A549 (cell line): ENCODE data around the gene U2SURP. TPM values are rescaled to one million over a fixed set of nuclear protein-coding genes. Genes with fewer than 3 reads are reported as not detected.
A peak's percentile ranks its signal among the peaks of the same experiment; 100 is the strongest.

ENCODE experiments used
- BCL3 ChIP-seq: fragments of >200 bp; sonication (Bioruptor Twin); formaldehyde crosslinking; IDR thresholded peaks from 3 replicates; pipeline ENCODE4 v1.6.1; 2016
- BHLHE40 ChIP-seq: IDR thresholded peaks from 2 replicates; pipeline ENCODE4 v1.6.1; 2012; ENCODE audit warnings: low read depth, low read length, inconsistent platforms
- CBX8 ChIP-seq: fragments of 200-600 bp; sonication (generic); IDR thresholded peaks from 2 replicates; pipeline ENCODE4 v1.6.1; 2016
- CEBPB ChIP-seq, 2 experiments: fragments of >200 bp in 1 of 2; sonication (Bioruptor Twin) in 1 of 2; formaldehyde crosslinking in 1 of 2; IDR thresholded peaks; 2 replicates each; pipeline ENCODE4 v1.6.1; 2012 to 2016
- CHD2 ChIP-seq: fragments of 150-350 bp; IDR thresholded peaks from 2 replicates; pipeline ENCODE4 v1.6.1; 2014; ENCODE audit warnings: low read length; ENCODE audit not compliant: partially characterized antibody
- EHMT2 ChIP-seq: fragments of 200-600 bp; sonication (generic); IDR thresholded peaks from 2 replicates; pipeline ENCODE4 v1.6.1; 2016; ENCODE audit warnings: antibody characterized with exemption, low read depth, mild to moderate bottlenecking, moderate library complexity
- FOSL2 ChIP-seq, 2 experiments: fragments of 450-650 bp in 1 of 2; fragments of >200 bp in 1 of 2; sonication (Bioruptor Twin) in 1 of 2; formaldehyde crosslinking; IDR thresholded peaks; 2 replicates each; pipeline versions ENCODE4 v1.5.0 to v1.6.1; 2016 to 2020; ENCODE audit warnings: mild to moderate bottlenecking in 1 of 2, moderate library complexity in 1 of 2
- GATA3 ChIP-seq: IDR thresholded peaks from 2 replicates; pipeline ENCODE4 v1.6.1; 2012; ENCODE audit warnings: borderline replicate concordance
- HDAC2 ChIP-seq: fragments of 200-600 bp; sonication (generic); IDR thresholded peaks from 2 replicates; pipeline ENCODE4 v1.6.1; 2016
- HOXA7 ChIP-seq: fragments of 250-450 bp; sonication (Bioruptor Pico); IDR thresholded peaks from 2 replicates; pipeline ENCODE4 v1.5.0; 2020; ENCODE audit warnings: mild to moderate bottlenecking, moderate library complexity
- HOXB13 ChIP-seq: fragments of 250-450 bp; sonication (Bioruptor Pico); IDR thresholded peaks from 2 replicates; pipeline ENCODE4 v1.5.0; 2020; ENCODE audit warnings: low read depth, mild to moderate bottlenecking, moderate library complexity
- JUN ChIP-seq, 2 experiments: fragments of >200 bp; sonication (Bioruptor Twin); formaldehyde crosslinking; IDR thresholded peaks; 2 replicates in 1 of 2; 3 replicates in 1 of 2; pipeline ENCODE4 v1.6.1; 2016 to 2017
- MAFK ChIP-seq: fragments of 450-650 bp; IDR thresholded peaks from 2 replicates; pipeline ENCODE4 v1.6.1; 2014; ENCODE audit not compliant: partially characterized antibody
- MAZ ChIP-seq: fragments of 150-350 bp; IDR thresholded peaks from 2 replicates; pipeline ENCODE4 v1.6.1; 2014; ENCODE audit warnings: antibody characterized with exemption, low read depth, low read length, borderline replicate concordance
- MYC ChIP-seq: IDR thresholded peaks from 2 replicates; pipeline ENCODE4 v1.6.1; 2012; ENCODE audit warnings: mild to moderate bottlenecking, inconsistent platforms, low read length, improper control_type of control experiment, borderline replicate concordance
- NR3C1 ChIP-seq: fragments of >200 bp; sonication (Bioruptor Twin); formaldehyde crosslinking; IDR thresholded peaks from 3 replicates; pipeline ENCODE4 v1.6.1; 2017
- RAD21 ChIP-seq, 2 experiments: fragments of >200 bp in 1 of 2; sonication (Bioruptor Twin) in 1 of 2; formaldehyde crosslinking in 1 of 2; IDR thresholded peaks in 1 of 2; conservative IDR thresholded peaks in 1 of 2; 2 replicates in 1 of 2; 3 replicates in 1 of 2; pipeline ENCODE4 v1.6.1; 2012 to 2018; ENCODE audit warnings: inconsistent platforms in 1 of 2
- RARB ChIP-seq: fragments of 250-450 bp; sonication (Bioruptor Pico); IDR thresholded peaks from 2 replicates; pipeline ENCODE4 v1.8.0; 2021; ENCODE audit warnings: mild to moderate bottlenecking, moderate library complexity
- RCOR1 ChIP-seq: fragments of 150-350 bp; IDR thresholded peaks from 2 replicates; pipeline ENCODE4 v1.6.1; 2014; ENCODE audit warnings: antibody characterized with exemption, low read length, low read depth
- REST ChIP-seq: fragments of 200-600 bp; sonication (generic); IDR thresholded peaks from 2 replicates; pipeline ENCODE4 v1.6.1; 2016; ENCODE audit warnings: antibody characterized with exemption, mild to moderate bottlenecking, moderate library complexity
- RNF2 ChIP-seq: fragments of 200-600 bp; sonication (generic); IDR thresholded peaks from 2 replicates; pipeline ENCODE4 v1.6.1; 2016; ENCODE audit warnings: low read depth, mild to moderate bottlenecking, antibody characterized with exemption, moderate library complexity, borderline replicate concordance
- SMC3 ChIP-seq: fragments of >200 bp; sonication (Bioruptor Twin); formaldehyde crosslinking; IDR thresholded peaks from 3 replicates; pipeline ENCODE4 v1.6.1; 2018; ENCODE audit warnings: inconsistent platforms
- SREBF2 ChIP-seq: fragments of 450-650 bp; IDR thresholded peaks from 2 replicates; pipeline ENCODE4 v1.6.1; 2014; ENCODE audit warnings: mild to moderate bottlenecking, moderate library complexity
- TFCP2L1 ChIP-seq: fragments of 250-450 bp; sonication (Bioruptor Pico); IDR thresholded peaks from 2 replicates; pipeline ENCODE4 v1.5.0; 2021; ENCODE audit warnings: mild to moderate bottlenecking
- polyA plus RNA-seq, 4 experiments: library from polyadenylated mRNA; depleted of rRNA in 3 of 4; stranded (reverse); fragments of >200 nt; fragmentation: RNase III in 1 of 4; extraction: RNeasy Plus Mini Kit Qiagen cat#74134 plus additional on column Dnase treatment in 1 of 4; gene quantifications; 2 replicates in 3 of 4; 3 replicates in 1 of 4; pipeline ENCODE4 v1.2.3, GENCODE V29; 2011 to 2017
- TF ChIP-seq, protein P1 (sequence below): IDR thresholded peaks from 2 replicates; pipeline ENCODE4 v1.6.1; 2012

The U2SURP gene
- polyA plus RNA-seq, 2 of the 4 experiments (the other 2 are of a cell fraction): 90.1 to 166 TPM

DNA sequence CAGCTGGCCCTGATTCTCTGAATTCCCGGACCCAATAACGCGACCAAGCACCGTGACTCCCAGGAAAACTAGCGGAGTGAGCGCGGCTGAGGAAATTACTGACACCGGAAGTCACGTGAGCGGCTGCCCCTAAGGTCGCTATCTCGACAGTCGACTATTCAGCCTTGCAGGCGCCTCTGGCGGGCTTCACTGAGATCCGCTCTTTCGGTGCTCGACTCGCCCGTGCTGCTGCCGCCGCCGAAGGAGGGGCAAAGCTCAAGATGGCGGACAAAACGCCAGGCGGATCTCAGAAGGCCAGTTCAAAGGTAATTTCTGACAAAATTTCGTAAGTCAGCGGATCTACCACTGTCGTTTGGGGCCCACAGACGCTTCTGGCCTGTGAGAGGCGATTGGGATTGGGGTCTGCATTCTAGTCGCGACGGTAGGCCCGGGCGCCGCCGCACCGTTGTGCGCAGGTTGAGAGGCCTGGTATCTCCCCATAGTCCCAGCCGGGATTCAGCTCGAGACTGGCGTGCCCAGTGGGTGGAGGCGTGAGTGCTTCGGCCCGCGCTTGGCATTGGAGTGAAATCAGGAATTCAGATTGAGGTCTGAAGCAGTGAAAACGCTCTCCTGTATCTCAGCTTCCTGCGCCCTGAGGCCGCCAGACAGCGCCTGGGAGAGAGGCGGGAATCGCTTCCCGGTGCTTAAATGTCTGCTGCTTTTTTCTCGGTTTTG lies at the start of gene U2SURP (continued):
- no peak for TF ChIP-seq FOSL2 (IDR thresholded peaks at IDR 0.05)
- TF ChIP-seq FOSL2 (CRISPR knock-in tag; IDR thresholded peaks at IDR 0.05): peak; percentile 42; the same call in 1 of the 2 replicates
- TF ChIP-seq REST: peak; percentile 72
- TF ChIP-seq CHD2: peak; percentile 82
- TF ChIP-seq RARB (CRISPR knock-in tag): no peak
- no peak for TF ChIP-seq TFCP2L1
- no peak; the same call in 1 of the 2 replicates for TF ChIP-seq GATA3
- no peak for TF ChIP-seq EHMT2
- TF ChIP-seq CEBPB (IDR thresholded peaks at IDR 0.05): peak in 1 of 2 experiments; percentile 62; a peak in 1 of 4 replicates
- TF ChIP-seq BHLHE40: peak; percentile 96
- no peak for TF ChIP-seq NR3C1
- no peak for TF ChIP-seq HOXA7 (CRISPR knock-in tag)
- no peak for TF ChIP-seq RCOR1
- TF ChIP-seq JUN (IDR thresholded peaks at IDR 0.05): peak; percentile 86 to 96
- TF ChIP-seq RAD21 (conservative IDR thresholded peaks at IDR 0.05 in 1 of 2, IDR thresholded peaks at IDR 0.05 in 1 of 2): no peak
- no peak for TF ChIP-seq HOXB13 (CRISPR knock-in tag)
- TF ChIP-seq, protein P1, sequence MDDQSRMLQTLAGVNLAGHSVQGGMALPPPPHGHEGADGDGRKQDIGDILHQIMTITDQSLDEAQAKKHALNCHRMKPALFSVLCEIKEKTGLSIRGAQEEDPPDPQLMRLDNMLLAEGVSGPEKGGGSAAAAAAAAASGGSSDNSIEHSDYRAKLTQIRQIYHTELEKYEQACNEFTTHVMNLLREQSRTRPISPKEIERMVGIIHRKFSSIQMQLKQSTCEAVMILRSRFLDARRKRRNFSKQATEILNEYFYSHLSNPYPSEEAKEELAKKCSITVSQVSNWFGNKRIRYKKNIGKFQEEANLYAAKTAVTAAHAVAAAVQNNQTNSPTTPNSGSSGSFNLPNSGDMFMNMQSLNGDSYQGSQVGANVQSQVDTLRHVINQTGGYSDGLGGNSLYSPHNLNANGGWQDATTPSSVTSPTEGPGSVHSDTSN: peak; percentile 38; the same call in 1 of the 2 replicates
- no peak for TF ChIP-seq SMC3
- peak; percentile 97 for TF ChIP-seq HDAC2
- TF ChIP-seq MAZ: no peak
- no peak for TF ChIP-seq CBX8
- no peak for TF ChIP-seq MAFK
- peak; percentile 77; the same call in 1 of the 3 replicates for TF ChIP-seq BCL3
- peak; percentile 69; the same call in 1 of the 2 replicates for TF ChIP-seq MYC
- no peak for TF ChIP-seq RNF2
- TF ChIP-seq SREBF2: no peak
- TF ChIP-seq, all 56 proteins: peak for 19
